NOMO-1 (cell line): ENCODE data around the gene LIMA1.
"Not testable (repeated sequence)": the region's sequence is repeated elsewhere in the genome, so short reads cannot be mapped to it uniquely, and the experiment has no call there.

Experiments
- DNase-seq, 2 experiments: peaks; one replicate each; lab custom pipeline; 2025; ENCODE audit not compliant: unreplicated experiment in 2 of 2; lab: John Stamatoyannopoulos, UW

Gene LIMA1

GRCh38 chr12:50188875-50189575 lies 94.3 kb downstream of the LIMA1 start:
- no peak for DNase-seq

DNA sequence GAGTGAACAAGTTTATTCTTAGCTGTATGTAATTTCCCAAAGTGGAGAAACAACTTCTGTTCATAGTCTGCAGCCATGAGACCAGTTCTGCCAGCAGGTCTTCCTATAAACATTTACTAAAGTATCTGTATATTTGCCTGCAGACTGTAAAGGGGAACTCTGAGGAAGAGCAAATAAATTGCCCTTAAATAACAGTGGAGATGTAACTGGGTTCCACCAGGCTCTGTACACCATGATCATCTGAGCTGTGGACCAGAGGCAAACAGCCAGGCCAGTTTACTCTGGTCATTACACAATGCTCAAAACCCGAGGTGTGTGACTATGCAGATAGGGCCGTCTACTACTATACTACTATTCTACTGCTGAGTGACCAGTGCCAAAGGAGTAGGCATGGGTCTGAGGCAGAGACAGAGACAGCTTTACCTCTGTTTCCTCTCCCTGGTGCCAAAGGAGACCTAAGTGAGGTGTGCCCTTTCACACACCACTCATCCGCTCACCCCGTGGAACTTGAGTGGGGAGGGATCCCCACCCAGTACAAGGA lies 95.0 kb downstream of the LIMA1 start:
- DNase-seq = no peak

- DNase-seq = no peak
Observed at GRCh38 chr12:50187084-50187900, 96.0 kb downstream of the LIMA1 start.

DNA sequence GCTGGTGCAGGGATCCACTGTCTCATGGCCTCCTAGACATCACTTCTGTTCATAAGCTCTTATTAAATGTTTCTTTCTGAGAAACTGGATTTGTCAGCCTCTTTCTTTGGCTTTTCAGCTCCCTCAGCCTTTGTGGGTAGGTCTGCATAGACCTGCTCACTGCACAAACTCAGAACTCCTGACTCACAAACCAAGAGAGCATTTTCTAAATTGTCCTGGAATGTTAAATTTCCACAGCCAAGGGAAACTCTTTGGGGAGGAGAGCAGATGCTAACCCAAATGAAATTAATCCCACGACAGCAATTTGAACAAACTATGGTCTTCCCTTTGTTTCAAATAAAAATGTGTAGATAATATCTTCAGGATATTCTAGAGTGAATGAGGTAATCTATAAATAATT lies 96.6 kb downstream of the LIMA1 start:
- no peak for DNase-seq

DNA sequence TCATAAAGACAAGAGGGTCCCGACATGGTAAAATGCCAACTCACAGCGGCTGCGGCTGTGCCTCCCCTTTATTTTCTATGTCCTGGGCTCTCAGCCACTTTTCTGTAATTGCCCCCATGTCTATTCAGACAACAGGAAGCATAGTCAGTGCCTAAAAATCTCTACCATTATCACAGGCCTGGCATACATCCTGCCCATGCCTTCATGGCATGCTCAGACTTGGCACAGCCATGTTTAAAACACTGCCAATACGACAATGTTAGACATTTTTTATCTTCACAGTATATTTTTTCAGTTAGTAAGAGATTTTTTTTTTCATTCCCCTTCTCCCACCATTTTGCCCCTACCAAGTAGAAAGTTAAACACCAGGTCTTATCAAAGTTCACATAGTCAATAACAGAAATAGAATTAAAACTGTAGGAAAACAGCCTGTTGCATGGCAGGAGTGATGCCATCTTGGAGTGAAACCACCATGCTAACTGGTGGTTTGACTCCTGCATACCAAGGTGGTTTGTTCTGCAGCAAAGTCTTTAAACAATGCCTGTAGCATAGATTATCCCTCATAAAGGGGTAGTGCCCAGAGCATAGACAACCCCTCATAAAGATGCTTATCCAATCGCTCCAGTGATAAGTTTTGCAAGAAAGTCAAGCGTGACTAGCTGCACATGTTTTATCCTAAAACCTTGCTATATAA lies 97.2 kb downstream of the LIMA1 start:
- no peak for DNase-seq

DNA sequence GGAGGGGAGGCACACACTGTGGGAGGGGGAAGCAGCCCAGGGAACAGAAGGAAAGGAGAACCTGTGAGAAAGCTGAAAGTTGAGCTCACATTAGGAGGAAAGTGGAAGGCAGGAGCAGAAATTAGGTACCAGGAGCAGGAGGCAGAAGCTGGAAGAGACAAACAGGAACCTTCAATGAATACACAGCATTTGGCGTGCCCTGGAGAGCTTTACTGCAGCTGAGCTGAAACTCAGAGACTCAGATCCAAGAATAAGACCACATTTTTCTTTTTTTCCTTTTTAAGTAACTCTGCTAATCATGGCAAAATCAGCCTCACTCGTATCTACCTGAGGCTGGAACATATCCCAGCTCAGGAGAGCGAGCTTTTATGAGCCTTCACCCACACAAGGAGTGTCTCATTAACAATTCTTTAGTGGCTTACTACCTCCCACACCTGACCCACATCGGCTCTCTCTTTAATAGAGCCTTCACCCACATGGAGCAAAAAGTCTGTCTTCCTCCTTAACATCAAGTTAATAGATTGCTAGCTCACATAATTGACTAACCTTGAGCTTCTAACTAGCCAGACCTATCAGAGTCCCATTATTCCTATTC lies 97.9 kb downstream of the LIMA1 start:
- DNase-seq = no peak

- no peak for DNase-seq
Observed at GRCh38 chr12:50184261-50184660, 99.1 kb downstream of the LIMA1 start.

DNA sequence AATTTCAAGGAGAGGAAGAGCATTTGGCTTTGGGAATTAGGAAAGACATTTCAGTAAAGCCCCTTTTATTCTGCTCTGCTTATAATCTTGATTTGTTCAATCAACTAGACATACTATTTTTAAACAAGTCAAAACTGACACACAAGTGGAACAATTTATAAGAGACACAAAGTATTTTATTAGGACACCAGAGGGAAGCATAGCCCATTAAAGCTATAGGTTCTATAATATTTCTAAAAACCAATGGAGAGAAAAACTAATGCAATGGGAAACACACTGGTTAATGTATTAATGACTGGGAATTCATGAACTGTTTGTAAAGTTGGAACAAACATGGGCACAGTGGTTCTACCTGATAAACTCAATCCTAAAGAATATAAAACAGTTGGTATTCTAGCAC lies 100.9 kb downstream of the LIMA1 start:
- DNase-seq = no peak

- DNase-seq = no peak
Observed at GRCh38 chr12:50181691-50182090, 101.6 kb downstream of the LIMA1 start.

GRCh38 chr12:50175716-50176026 lies 107.6 kb downstream of the LIMA1 start:
- no peak for DNase-seq

- peak; percentile 10 to 31 for DNase-seq
Observed at GRCh38 chr12:50174971-50175715, 108.2 kb downstream of the LIMA1 start.

- DNase-seq = peak; percentile 97 to 99
Observed at GRCh38 chr12:50167049-50167828, 116.1 kb downstream of the LIMA1 start, which contains the start of gene CERS5. Gene CERS5 (minus strand): TSS chr12:50167369. CDS start chr12:50167297, 72 bp downstream.

DNA sequence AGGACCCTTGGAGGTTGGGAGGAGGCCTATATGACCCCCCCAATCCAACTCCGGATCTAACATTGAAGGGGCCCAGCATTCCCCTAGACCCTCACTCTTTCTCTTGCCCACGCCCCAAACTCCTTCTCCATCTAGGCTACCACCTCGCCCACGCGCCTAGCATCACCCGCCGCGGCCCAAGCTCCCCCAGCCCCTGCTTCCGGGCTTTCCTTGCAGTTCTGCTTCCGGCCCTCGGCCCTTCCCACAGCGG lies 116.6 kb downstream of the LIMA1 start:
- no peak for DNase-seq

DNA sequence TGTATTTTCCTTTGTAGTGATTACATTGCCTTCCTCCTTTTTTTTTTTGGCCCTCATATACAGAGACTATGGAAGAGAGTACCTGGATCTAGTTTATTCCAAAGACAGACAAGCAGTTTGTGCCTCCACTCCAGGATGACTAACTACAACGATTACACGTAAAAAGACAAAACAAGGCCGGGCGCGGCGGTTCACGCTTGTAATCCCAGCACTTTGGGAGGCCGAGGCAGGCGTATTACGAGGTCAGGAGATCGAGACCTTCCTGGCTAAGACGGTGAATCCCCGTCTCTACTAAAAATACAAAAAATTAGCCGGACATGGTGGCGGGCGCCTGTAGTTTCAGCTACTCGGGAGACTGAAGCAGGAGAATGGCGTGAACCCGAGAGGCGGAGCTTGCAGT lies 118.4 kb downstream of the LIMA1 start:
- DNase-seq = no peak

DNA sequence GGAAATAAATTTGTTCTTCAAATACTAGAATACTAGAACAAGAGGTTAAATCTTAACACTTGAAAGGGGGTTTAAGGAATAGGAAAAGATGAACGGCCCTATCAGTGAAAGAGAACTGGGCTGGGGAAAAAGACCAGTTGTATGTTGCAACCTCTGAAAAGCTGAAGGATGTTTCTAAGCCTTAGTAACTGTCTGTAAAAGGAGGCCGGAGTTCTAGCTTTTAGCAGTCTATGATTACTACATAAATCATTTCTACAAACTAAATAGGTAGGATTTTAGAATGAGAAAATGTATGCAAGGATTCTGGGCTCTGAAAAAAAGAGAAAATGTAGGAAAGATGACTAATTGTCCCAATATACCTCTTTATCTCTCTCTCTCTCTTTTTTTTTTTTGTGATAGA lies 121.1 kb downstream of the LIMA1 start:
- no peak for DNase-seq

GRCh38 chr12:50160643-50161042 lies 122.7 kb downstream of the LIMA1 start:
- DNase-seq = no peak

GRCh38 chr12:50157259-50157658 lies 126.1 kb downstream of the LIMA1 start:
- no peak for DNase-seq

GRCh38 chr12:50156641-50157040 lies 126.7 kb downstream of the LIMA1 start:
- no peak for DNase-seq

- DNase-seq = not testable (repeated sequence)
Observed at GRCh38 chr12:50154947-50155346, 128.4 kb downstream of the LIMA1 start.
